Thymus (tissue), 11 donors: ENCODE data around the gene QKI. TPM values are rescaled to one million over a fixed set of nuclear protein-coding genes. Genes with fewer than 3 reads are reported as not detected.
"Not testable (repeated sequence)": the region's sequence is repeated elsewhere in the genome, so short reads cannot be mapped to it uniquely, and the experiment has no call there.

Source experiments
- DNase-seq, 9 donors: peaks; one replicate each; pipeline ENCODE4 v3.0.0-alpha.2; 2013; ENCODE audit warnings: low spot score in 9 of 9, low read depth in 6 of 9, missing footprints in 1 of 9
- H3K27ac ChIP-seq, 2 donors: one replicate each; pipeline ENCODE4 v1.5.1; 2013; ENCODE audit warnings: control low read depth in 1 of 2, low read depth in 1 of 2, low read length in 1 of 2, mild to moderate bottlenecking in 1 of 2, moderate library complexity in 1 of 2
- H3K27me3 ChIP-seq, 2 donors: one replicate each; pipeline ENCODE4 v1.5.1; 2013; ENCODE audit warnings: low read length in 1 of 2; ENCODE audit not compliant: control insufficient read depth in 2 of 2, insufficient read depth in 1 of 2
- H3K36me3 ChIP-seq, 2 donors: one replicate each; pipeline ENCODE4 v1.5.1; 2013; ENCODE audit warnings: low read length in 1 of 2, mild to moderate bottlenecking in 1 of 2, moderate library complexity in 1 of 2; ENCODE audit not compliant: control insufficient read depth in 2 of 2, insufficient read depth in 2 of 2
- H3K4me1 ChIP-seq, 2 donors: one replicate each; pipeline ENCODE4 v1.5.1; 2013; ENCODE audit warnings: low read length in 2 of 2; ENCODE audit not compliant: control insufficient read depth in 2 of 2, insufficient read depth in 2 of 2
- H3K4me3 ChIP-seq, 2 donors: one replicate each; pipeline ENCODE4 v1.5.1; 2013; ENCODE audit warnings: low read length in 2 of 2, control low read depth in 1 of 2, mild to moderate bottlenecking in 1 of 2
- H3K9me3 ChIP-seq, 2 donors: one replicate each; pipeline ENCODE4 v1.5.1; 2013; ENCODE audit warnings: low read length in 1 of 2, mild to moderate bottlenecking in 1 of 2; ENCODE audit not compliant: control insufficient read depth in 2 of 2, insufficient read depth in 1 of 2
- WGBS: extraction: QIAGEN DNeasy Blood & Tissue Kit; methylation state at CpG from one replicate; pipeline ENCODE4 v1.1.7; 2013; 5-methylcytosine and 5-hydroxymethylcytosine counted together
- polyA plus RNA-seq: library from polyadenylated mRNA; stranded (reverse); fragments of 200-250 nt; gene quantifications from one replicate; pipeline ENCODE4 v1.2.3, GENCODE V29; 2013
- total RNA-seq: library from RNA; stranded (reverse); fragments of 120-200 nt; gene quantifications from one replicate; pipeline ENCODE4 v1.2.4, GENCODE V29; 2013
- donor health status: healthy.

QKI gene
- total and polyA plus RNA-seq, 2 donors = 23.5 to 80.1 TPM

GRCh38 chr6:163385503-163385902 lies 29.0 kb upstream of the QKI start:
- H3K4me3 ChIP-seq, H3K4me1 ChIP-seq, H3K27ac ChIP-seq, H3K9me3 ChIP-seq, H3K27me3 ChIP-seq, H3K36me3 ChIP-seq, DNase-seq: not testable (repeated sequence)
- over 99% methylated on average over 13 of the region's 13 CpGs for WGBS

- H3K36me3 ChIP-seq = no peaks in the 10 kb centered on the region
- H3K9me3 ChIP-seq = no peaks in the 10 kb centered on the region
- no peak overlapping the region for H3K4me3 ChIP-seq
- 91% methylated on average over 8 of the region's 8 CpGs for WGBS
- no peaks in the 10 kb centered on the region for H3K4me1 ChIP-seq
- H3K27ac ChIP-seq = no peak overlapping the region
- no peak for DNase-seq
- H3K27me3 ChIP-seq = no peaks in the 10 kb centered on the region
Observed at GRCh38 chr6:163386329-163386908, 28.1 kb upstream of the QKI start.

GRCh38 chr6:163387317-163387716 lies 27.2 kb upstream of the QKI start:
- H3K36me3 ChIP-seq = no peaks in the 10 kb centered on the region
- DNase-seq = no peak
- H3K4me1 ChIP-seq = no peaks in the 10 kb centered on the region
- no peak overlapping the region for H3K27ac ChIP-seq
- H3K4me3 ChIP-seq = no peak overlapping the region
- 97% methylated on average over 5 of the region's 5 CpGs for WGBS
- H3K27me3 ChIP-seq = no peaks in the 10 kb centered on the region
- H3K9me3 ChIP-seq = no peaks in the 10 kb centered on the region

GRCh38 chr6:163389354-163389753 lies 25.2 kb upstream of the QKI start:
- Histone ChIP-seq H3K27ac (no peak overlapping the region), H3K9me3 (no peaks in the 10 kb centered on the region), H3K4me1 (no peaks in the 10 kb centered on the region), H3K36me3 (no peaks in the 10 kb centered on the region), H3K27me3 (no peaks in the 10 kb centered on the region), H3K4me3 (no peak overlapping the region)
- WGBS = 96% methylated on average over 4 of the region's 4 CpGs
- DNase-seq = no peak

GRCh38 chr6:163390770-163391169 lies 23.7 kb upstream of the QKI start:
- Histone ChIP-seq H3K27me3 (no peaks in the 10 kb centered on the region), H3K4me3 (no peak overlapping the region), H3K9me3 (no peaks in the 10 kb centered on the region), H3K4me1 (no peaks in the 10 kb centered on the region), H3K36me3 (no peaks in the 10 kb centered on the region), H3K27ac (no peak overlapping the region)
- no peak for DNase-seq
- 100% methylated on average over 1 of the region's 1 CpG for WGBS

- no peaks in the 10 kb centered on the region for H3K9me3 ChIP-seq
- no peak for DNase-seq
- peaks cover 0 to 6% of the 10 kb centered on the region in 2 donors for H3K4me1 ChIP-seq
- no peak overlapping the region for H3K27ac ChIP-seq
- 96% methylated on average over 2 of the region's 2 CpGs for WGBS
- peaks cover 0 to 2% of the 10 kb centered on the region in 2 donors for H3K27me3 ChIP-seq
- H3K36me3 ChIP-seq = no peaks in the 10 kb centered on the region
- no peak overlapping the region for H3K4me3 ChIP-seq
Observed at GRCh38 chr6:163391985-163392384, 22.5 kb upstream of the QKI start.

- no peak overlapping the region for H3K4me3 ChIP-seq
- H3K4me1 ChIP-seq = peaks cover 0 to 6% of the 10 kb centered on the region in 2 donors
- peak in 1 of 9 donors; percentile 40 for DNase-seq
- H3K27me3 ChIP-seq = peaks cover 0 to 4% of the 10 kb centered on the region in 2 donors
- 40% methylated on average over 2 of the region's 2 CpGs for WGBS
- no peaks in the 10 kb centered on the region for H3K9me3 ChIP-seq
- no peak overlapping the region for H3K27ac ChIP-seq
- no peaks in the 10 kb centered on the region for H3K36me3 ChIP-seq
Observed at GRCh38 chr6:163392533-163392932, 22.0 kb upstream of the QKI start.

- 98% methylated on average over 5 of the region's 5 CpGs for WGBS
- Histone ChIP-seq H3K4me1 (peaks cover 0 to 6% of the 10 kb centered on the region in 2 donors), H3K27me3 (peaks cover 0 to 4% of the 10 kb centered on the region in 2 donors), H3K4me3 (no peak overlapping the region), H3K27ac (no peak overlapping the region), H3K36me3 (no peaks in the 10 kb centered on the region), H3K9me3 (no peaks in the 10 kb centered on the region)
- no peak for DNase-seq
Observed at GRCh38 chr6:163393923-163394322, 20.6 kb upstream of the QKI start.

GRCh38 chr6:163394659-163395058 lies 19.9 kb upstream of the QKI start:
- DNase-seq = no peak
- Histone ChIP-seq H3K4me1 (peaks cover 0 to 8% of the 10 kb centered on the region in 2 donors), H3K4me3 (no peak overlapping the region), H3K36me3 (no peaks in the 10 kb centered on the region), H3K27me3 (peaks cover 0 to 4% of the 10 kb centered on the region in 2 donors), H3K27ac (no peak overlapping the region), H3K9me3 (no peaks in the 10 kb centered on the region)
- 94% methylated on average over 4 of the region's 4 CpGs for WGBS
